GM23338 (cell line): ENCODE results near the gene MAD1L1. TPM values are rescaled to one million over a fixed set of nuclear protein-coding genes. Genes with fewer than 3 reads are reported as not detected.

Source experiments
- ATAC-seq: fragments of 200-7000 bp; cut with Tn5 transposase; 3 replicates; pipeline ENCODE4 v1.9.1; 2020
- DNase-seq: peaks from one replicate; pipeline ENCODE4 v3.0.0-alpha.2; 2015; ENCODE audit warnings: low spot score
- H2AFZ ChIP-seq: fragments of 200-600 bp; sonication (generic); 2 replicates; pipeline ENCODE4 v1.8.0; 2016; ENCODE audit warnings: antibody characterized with exemption, mild to moderate bottlenecking, moderate library complexity
- H3F3A ChIP-seq: fragments of 200-600 bp; sonication (generic); replicated peaks from 2 replicates; pipeline ENCODE4 v1.8.0; 2017; ENCODE audit warnings: antibody characterized with exemption, mixed run types, low read depth
- H3K27ac ChIP-seq: fragments of 200-600 bp; sonication (generic); 2 replicates; pipeline ENCODE4 v1.6.1; 2016; ENCODE audit warnings: low read depth
- H3K27me3 ChIP-seq: fragments of 200-600 bp; sonication (generic); 2 replicates; pipeline ENCODE4 v1.8.0; 2016; ENCODE audit warnings: mild to moderate bottlenecking, mixed run types, moderate library complexity; ENCODE audit not compliant: insufficient read depth
- H3K36me3 ChIP-seq: fragments of 200-600 bp; sonication (generic); 2 replicates; pipeline ENCODE4 v1.8.0; 2016; ENCODE audit warnings: mild to moderate bottlenecking; ENCODE audit not compliant: insufficient read depth
- H3K4me1 ChIP-seq: fragments of 200-600 bp; sonication (generic); 2 replicates; pipeline ENCODE4 v1.8.0; 2016; ENCODE audit warnings: mild to moderate bottlenecking, moderate library complexity; ENCODE audit not compliant: insufficient read depth
- H3K4me2 ChIP-seq: fragments of 200-600 bp; sonication (generic); 2 replicates; pipeline ENCODE4 v1.7.1; 2017; ENCODE audit warnings: mixed run types
- H3K4me3 ChIP-seq: fragments of 200-600 bp; sonication (generic); 2 replicates; pipeline ENCODE4 v1.6.1; 2016; ENCODE audit warnings: mixed run types
- H3K79me2 ChIP-seq: fragments of 200-600 bp; sonication (generic); replicated peaks from 2 replicates; pipeline ENCODE4 v1.8.0; 2017; ENCODE audit warnings: mild to moderate bottlenecking; ENCODE audit not compliant: insufficient read depth
- H3K9me2 ChIP-seq: fragments of 200-600 bp; sonication (generic); 2 replicates; pipeline ENCODE4 v1.8.0; 2017; ENCODE audit not compliant: insufficient read depth
- H4K20me1 ChIP-seq: fragments of 200-600 bp; sonication (generic); replicated peaks from 2 replicates; pipeline ENCODE4 v1.8.0; 2017; ENCODE audit warnings: mild to moderate bottlenecking; ENCODE audit not compliant: insufficient read depth
- H3K27ac Mint-ChIP-seq: 2 replicates; pipeline ENCODE4 v1.8.0; 2020; ENCODE audit warnings: inconsistent platforms, mild to moderate bottlenecking, moderate library complexity, mixed read lengths
- H3K27me3 Mint-ChIP-seq: 3 replicates; pipeline ENCODE4 v1.8.0; 2022; ENCODE audit warnings: low read depth, mild to moderate bottlenecking, moderate library complexity, mixed read lengths, inconsistent platforms; ENCODE audit not compliant: insufficient read depth, poor library complexity
- H3K36me3 Mint-ChIP-seq: 3 replicates; pipeline ENCODE4 v1.8.0; 2021; ENCODE audit warnings: low read depth, mild to moderate bottlenecking, inconsistent platforms, moderate library complexity, mixed read lengths
- H3K4me1 Mint-ChIP-seq: 3 replicates; pipeline ENCODE4 v1.8.0; 2020; ENCODE audit warnings: mild to moderate bottlenecking, inconsistent platforms, mixed read lengths
- H3K4me3 Mint-ChIP-seq: 3 replicates; pipeline ENCODE4 v1.8.0; 2021; ENCODE audit warnings: moderate library complexity, mild to moderate bottlenecking, inconsistent platforms, mixed read lengths
- H3K9me3 Mint-ChIP-seq: 3 replicates; pipeline ENCODE4 v1.8.0; 2020; ENCODE audit warnings: moderate library complexity, mild to moderate bottlenecking, inconsistent platforms, mixed read lengths
- CREB1 ChIP-seq: fragments of 250-450 bp; sonication (Bioruptor Pico); IDR thresholded peaks from 2 replicates; pipeline ENCODE4 v1.5.0; 2020; ENCODE audit warnings: low read depth, mild to moderate bottlenecking, moderate library complexity
- CTCF ChIP-seq, 2 experiments: fragments of 200-600 bp in 1 of 2; sonication (generic) in 1 of 2; conservative IDR thresholded peaks; 2 replicates each; pipeline versions ENCODE4 v1.5.1 to v1.6.1; 2016 to 2017; ENCODE audit warnings: antibody characterized with exemption in 2 of 2, low read depth in 2 of 2, mild to moderate bottlenecking in 2 of 2, moderate library complexity in 1 of 2
- ETS1 ChIP-seq: IDR thresholded peaks from 2 replicates; pipeline ENCODE4 v1.6.1; 2016; ENCODE audit warnings: antibody characterized with exemption
- EZH2 ChIP-seq: fragments of 200-600 bp; sonication (generic); IDR thresholded peaks from one replicate; pipeline ENCODE4 v1.8.0; 2017; ENCODE audit warnings: antibody characterized with exemption, mild to moderate bottlenecking, low read depth; ENCODE audit not compliant: unreplicated experiment
- EZH2phosphoT487 ChIP-seq: fragments of 200-600 bp; sonication (generic); IDR thresholded peaks from one replicate; pipeline ENCODE4 v1.8.1; 2018; ENCODE audit warnings: antibody characterized with exemption; ENCODE audit not compliant: unreplicated experiment
- JUNB ChIP-seq: IDR thresholded peaks from one replicate; pipeline ENCODE4 v1.6.1; 2016; ENCODE audit warnings: antibody characterized with exemption; ENCODE audit not compliant: unreplicated experiment
- NANOG ChIP-seq: IDR thresholded peaks from 2 replicates; pipeline ENCODE4 v1.6.1; 2016; ENCODE audit warnings: antibody characterized with exemption, borderline replicate concordance
- POLR2AphosphoS5 ChIP-seq: IDR thresholded peaks from 2 replicates; pipeline ENCODE4 v1.6.1; 2016; ENCODE audit warnings: antibody characterized with exemption, low read depth
- REST ChIP-seq: IDR thresholded peaks from one replicate; pipeline ENCODE4 v1.6.1; 2018; ENCODE audit warnings: antibody characterized with exemption; ENCODE audit not compliant: unreplicated experiment
- STAT1 ChIP-seq: IDR thresholded peaks from one replicate; pipeline ENCODE4 v1.6.1; 2016; ENCODE audit warnings: antibody characterized with exemption; ENCODE audit not compliant: unreplicated experiment
- ZNF114 ChIP-seq: fragments of 250-450 bp; sonication (Bioruptor Pico); IDR thresholded peaks from 2 replicates; pipeline ENCODE4 v1.5.0; 2020; ENCODE audit warnings: mild to moderate bottlenecking, moderate library complexity
- ZNF331 ChIP-seq: fragments of 250-450 bp; sonication (Bioruptor Pico); IDR thresholded peaks from 2 replicates; pipeline ENCODE4 v1.5.0; 2020; ENCODE audit warnings: low read depth, mild to moderate bottlenecking, moderate library complexity
- ZNF462 ChIP-seq: fragments of 250-450 bp; sonication (Bioruptor Pico); IDR thresholded peaks from 2 replicates; pipeline ENCODE4 v1.5.0; 2020; ENCODE audit warnings: mild to moderate bottlenecking, moderate library complexity
- polyA plus RNA-seq: library from polyadenylated mRNA; unstranded; fragments of >200 nt; fragmentation: Nextera tagmentation; extraction: Ambion mirVana; gene quantifications from 2 replicates; pipeline ENCODE4 v1.2.1, GENCODE V29; 2016
- total RNA-seq: library from RNA; depleted of rRNA; stranded (reverse); fragments of >200 nt; shearing (Covaris generic); gene quantifications from 2 replicates; pipeline ENCODE4 v1.2.3, GENCODE V29; 2014

Gene MAD1L1
- total and polyA plus RNA-seq, 2 experiments from 2014 or later, result 40.3 to 59.3 TPM

GRCh38 chr7:2211926-2212325 is 20.8 kb downstream of the MAD1L1 start:
- no peak overlapping the region for H3K27ac Mint-ChIP-seq
- peaks cover 5% of the 10 kb centered on the region for H3K27me3 Mint-ChIP-seq
- DNase-seq, result no peak
- no peak overlapping the region for H2AFZ ChIP-seq
- H3K4me3 Mint-ChIP-seq, result no peak overlapping the region
- H3K36me3 ChIP-seq, result peaks cover 18% of the 10 kb centered on the region
- no peak overlapping the region for H3K4me2 ChIP-seq
- 0 out of 2 replicates have a peak, but pooled peaks cover 6% of the 10 kb centered on the region for H4K20me1 ChIP-seq
- no peaks in the 10 kb centered on the region for H3K4me1 ChIP-seq
- H3F3A ChIP-seq, result no peaks in the 10 kb centered on the region
- TF ChIP-seq CREB1 (CRISPR knock-in tag) (no peak), CTCF (conservative IDR thresholded peaks at IDR 0.05; ENCODE audit: low read depth in 2 of 2) (no peak), ZNF462 (CRISPR knock-in tag) (no peak), POLR2AphosphoS5 (no peak), ZNF114 (CRISPR knock-in tag) (no peak), EZH2 (no peak), NANOG (no peak), ETS1 (no peak), ZNF331 (no peak), STAT1 (no peak), REST (no peak), JUNB (no peak), EZH2phosphoT487 (no peak)
- no peaks in the 10 kb centered on the region for H3K27me3 ChIP-seq
- H3K27ac ChIP-seq, result no peak overlapping the region
- H3K36me3 Mint-ChIP-seq, result peaks cover 82% of the 10 kb centered on the region
- no peak for ATAC-seq
- no peaks in the 10 kb centered on the region for H3K9me2 ChIP-seq
- H3K4me3 ChIP-seq, result no peak overlapping the region
- H3K4me1 Mint-ChIP-seq, result no peaks in the 10 kb centered on the region
- no peaks in the 10 kb centered on the region; the same call in 1 of the 2 replicates for H3K79me2 ChIP-seq
- H3K9me3 Mint-ChIP-seq, result no peaks in the 10 kb centered on the region
